ENCODE results near the gene KLHL34.

The KLHL34 gene

GRCh38 chrX:21656587-21657317 is 1.4 kb downstream of the KLHL34 start:
- in situ Hi-C loops (cut with MboI; ENCODE audit: low sequenced_read_pairs) = no loop called here

- in situ Hi-C loops (cut with MboI; ENCODE audit: low sequenced_read_pairs) = no loop called here
These were observed 2.1 kb downstream of the KLHL34 start for GRCh38 chrX:21655901-21656586.

GRCh38 chrX:21645886-21646285 is 12.2 kb downstream of the KLHL34 start:
- in situ Hi-C loops (cut with MboI; ENCODE audit: low sequenced_read_pairs) = no loop called here

GRCh38 chrX:21645431-21645830 is 12.7 kb downstream of the KLHL34 start:
- in situ Hi-C loops (cut with MboI; ENCODE audit: low sequenced_read_pairs) = no loop called here

- in situ Hi-C loops (cut with MboI; ENCODE audit: low sequenced_read_pairs) = no loop called here
These were observed 18.4 kb downstream of the KLHL34 start for GRCh38 chrX:21639775-21640174.

- in situ Hi-C loops (cut with MboI; ENCODE audit: low sequenced_read_pairs) = no loop called here
These were observed 19.8 kb downstream of the KLHL34 start for GRCh38 chrX:21638311-21638710.

- in situ Hi-C loops (cut with MboI; ENCODE audit: low sequenced_read_pairs) = no loop called here
These were observed 26.1 kb downstream of the KLHL34 start for GRCh38 chrX:21632027-21632426.

GRCh38 chrX:21623778-21624501 is 34.2 kb downstream of the KLHL34 start:
- in situ Hi-C loops (cut with MboI; ENCODE audit: low sequenced_read_pairs) = no loop called here

- in situ Hi-C loops (cut with MboI; ENCODE audit: low sequenced_read_pairs) = no loop called here
These were observed 37.9 kb downstream of the KLHL34 start for GRCh38 chrX:21620234-21620633.

- in situ Hi-C loops (cut with MboI; ENCODE audit: low sequenced_read_pairs) = no loop called here
These were observed 41.7 kb downstream of the KLHL34 start for GRCh38 chrX:21616386-21616785.

- in situ Hi-C loops (cut with MboI; ENCODE audit: low sequenced_read_pairs) = no loop called here
These were observed 46.0 kb downstream of the KLHL34 start for GRCh38 chrX:21612154-21612553.

GRCh38 chrX:21610168-21610567 is 48.0 kb downstream of the KLHL34 start:
- in situ Hi-C loops (cut with MboI; ENCODE audit: low sequenced_read_pairs) = no loop called here

- in situ Hi-C loops (cut with MboI; ENCODE audit: low sequenced_read_pairs) = no loop called here
These were observed 52.1 kb downstream of the KLHL34 start for GRCh38 chrX:21606002-21606401.
